GM12873 (cell line): Measurements from ENCODE around the gene RRAS2.

ENCODE experiments used
- CTCF ChIP-seq: IDR thresholded peaks from 2 replicates; pipeline ENCODE4 v1.5.1; 2012; ENCODE audit warnings: low read depth, mild to moderate bottlenecking, moderate library complexity, low read length, control low read depth; ENCODE audit not compliant: insufficient read depth; ENCODE audit errors: missing control alignments

RRAS2 gene

GRCh38 chr11:14240221-14240620 is 118.8 kb downstream of the RRAS2 start:
- no peak for TF ChIP-seq CTCF

GRCh38 chr11:14237444-14237961 is 121.5 kb downstream of the RRAS2 start:
- no peak for TF ChIP-seq CTCF

- TF ChIP-seq CTCF = no peak
Observed at GRCh38 chr11:14235701-14236100, 123.3 kb downstream of the RRAS2 start.

- no peak for TF ChIP-seq CTCF
Observed at GRCh38 chr11:14234446-14234845, 124.5 kb downstream of the RRAS2 start.

- peak; percentile 33 for TF ChIP-seq CTCF
Observed at GRCh38 chr11:14232652-14233051, 126.3 kb downstream of the RRAS2 start.

- no peak for TF ChIP-seq CTCF
Observed at GRCh38 chr11:14230407-14230806, 128.6 kb downstream of the RRAS2 start.

GRCh38 chr11:14229472-14229871 is 129.5 kb downstream of the RRAS2 start:
- no peak for TF ChIP-seq CTCF

GRCh38 chr11:14228356-14228755 is 130.6 kb downstream of the RRAS2 start:
- TF ChIP-seq CTCF = no peak
